Activated CD4-positive, alpha-beta T cell treated with anti-CD3 and anti-CD28 coated beads, Interleukin-2, Interleukin-4, amounts not matched to agents 100 ng/mL and 50 ng/mL, durations not matched to agents 16 hours and 8 hours (primary cell): Measurements from ENCODE around the gene TWNK.
"Not testable (repeated sequence)": the region's sequence is repeated elsewhere in the genome, so short reads cannot be mapped to it uniquely, and the experiment has no call there.

Source experiments
- DNase-seq: peaks from one replicate; pipeline ENCODE4 v3.0.0-alpha.2; 2020; ENCODE audit warnings: low spot score

The TWNK gene

DNA sequence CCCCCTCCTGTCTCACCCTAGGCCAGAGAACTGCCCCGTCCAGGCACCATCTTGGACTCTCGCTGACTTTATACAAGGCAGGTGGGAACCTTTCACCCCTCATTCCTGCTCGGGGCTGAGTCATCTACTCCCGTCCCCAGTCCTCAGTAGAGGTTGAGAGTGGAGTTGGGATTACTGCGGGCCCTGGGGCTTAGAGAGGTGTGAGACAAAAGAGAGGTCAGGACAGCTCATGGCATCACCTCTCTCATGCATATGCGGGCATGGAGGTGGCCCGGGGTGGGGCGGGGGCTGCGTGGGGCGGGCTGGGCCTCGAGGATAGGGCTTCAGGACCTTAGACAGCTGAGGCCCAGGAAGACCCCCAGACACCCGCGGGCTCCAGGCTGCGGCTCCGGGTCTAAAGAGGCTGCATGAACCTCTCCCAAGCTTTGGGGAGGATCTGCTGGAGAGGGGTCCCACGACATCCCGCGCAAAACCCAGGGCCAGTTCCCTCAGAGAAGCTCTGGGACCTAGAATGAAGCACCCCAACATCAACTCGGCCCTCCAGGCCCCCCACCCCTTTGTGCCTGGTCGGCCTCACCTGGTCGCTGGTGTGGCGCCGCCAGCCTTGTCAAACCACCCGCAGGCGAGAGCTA lies 43.3 kb downstream of the TWNK start:
- no peak for DNase-seq

GRCh38 chr10:101031128-101031795 lies 43.9 kb downstream of the TWNK start, which contains the start of the genes PDZD7 and SFXN3:
Gene PDZD7, minus strand, starts transcription at chr10:101031129. Its CDS starts 910 bp downstream, at chr10:101030219.
Gene SFXN3, plus strand, starts transcription at chr10:101031234. Its CDS starts 3,461 bp downstream, at chr10:101034695.
- DNase-seq, result peak; percentile 97

GRCh38 chr10:101031796-101032636 lies 44.7 kb downstream of the TWNK start:
- DNase-seq, result peak; percentile 67

DNA sequence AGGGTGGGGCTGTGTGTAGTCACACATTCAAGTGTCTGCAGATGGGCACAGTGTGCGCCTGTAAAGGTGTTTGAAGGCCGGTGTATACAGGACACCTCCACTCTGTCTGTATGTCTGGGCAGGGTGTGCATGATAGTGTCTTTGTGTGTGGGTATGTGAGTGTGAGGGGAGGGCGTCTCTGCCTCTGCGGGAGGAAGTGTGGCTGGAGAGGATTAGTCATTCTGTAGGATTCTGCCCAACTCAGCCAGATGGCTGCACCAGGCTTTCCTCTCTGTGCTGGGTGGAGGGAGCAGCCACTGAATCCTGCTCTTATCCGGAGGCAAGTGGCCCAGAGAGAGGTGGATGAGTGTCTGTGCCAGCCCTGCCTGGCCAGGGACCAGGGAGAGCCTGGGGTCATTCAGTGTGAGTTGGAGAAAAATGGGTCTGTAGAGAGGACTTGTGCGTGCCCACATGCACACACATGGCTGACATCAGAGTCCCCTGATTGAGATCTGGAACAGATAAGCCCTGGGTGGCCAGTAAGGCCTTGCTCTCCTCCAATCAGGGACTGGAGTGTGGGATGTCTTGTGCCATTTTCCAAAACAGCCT lies 45.4 kb downstream of the TWNK start:
- peak; percentile 73 for DNase-seq

GRCh38 chr10:101033276-101033675 lies 45.9 kb downstream of the TWNK start:
- no peak for DNase-seq

GRCh38 chr10:101034404-101034803 lies 47.1 kb downstream of the TWNK start:
- DNase-seq, result not testable (repeated sequence)

- no peak for DNase-seq
Measured at GRCh38 chr10:101035314-101035713, 48.0 kb downstream of the TWNK start.

GRCh38 chr10:101035916-101036702 lies 48.8 kb downstream of the TWNK start:
- DNase-seq, result no peak

- no peak for DNase-seq
Measured at GRCh38 chr10:101036726-101037125, 49.4 kb downstream of the TWNK start.

- DNase-seq, result no peak
Measured at GRCh38 chr10:101038484-101038883, 51.1 kb downstream of the TWNK start.

DNA sequence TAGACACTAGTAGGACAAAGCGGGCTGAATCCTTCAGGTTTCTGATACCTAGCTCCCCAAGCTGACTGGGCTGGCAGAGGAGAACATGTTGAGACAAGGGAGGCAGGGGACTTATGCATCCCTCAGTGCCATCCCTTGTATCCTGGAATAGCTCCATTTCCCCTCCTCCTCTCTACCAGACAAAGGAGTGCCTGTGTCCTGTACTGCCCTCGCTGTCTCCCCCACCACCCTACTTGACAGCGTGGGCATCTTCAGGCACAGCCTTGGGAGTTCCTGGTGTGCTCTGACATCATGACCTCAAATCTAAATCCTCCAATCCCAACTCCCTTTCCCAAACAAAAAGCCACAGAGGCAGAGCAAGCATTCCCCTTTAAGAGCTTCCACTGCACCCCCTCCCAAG lies 52.7 kb downstream of the TWNK start:
- no peak for DNase-seq

- DNase-seq, result no peak
Measured at GRCh38 chr10:101040851-101041250, 53.5 kb downstream of the TWNK start.

DNA sequence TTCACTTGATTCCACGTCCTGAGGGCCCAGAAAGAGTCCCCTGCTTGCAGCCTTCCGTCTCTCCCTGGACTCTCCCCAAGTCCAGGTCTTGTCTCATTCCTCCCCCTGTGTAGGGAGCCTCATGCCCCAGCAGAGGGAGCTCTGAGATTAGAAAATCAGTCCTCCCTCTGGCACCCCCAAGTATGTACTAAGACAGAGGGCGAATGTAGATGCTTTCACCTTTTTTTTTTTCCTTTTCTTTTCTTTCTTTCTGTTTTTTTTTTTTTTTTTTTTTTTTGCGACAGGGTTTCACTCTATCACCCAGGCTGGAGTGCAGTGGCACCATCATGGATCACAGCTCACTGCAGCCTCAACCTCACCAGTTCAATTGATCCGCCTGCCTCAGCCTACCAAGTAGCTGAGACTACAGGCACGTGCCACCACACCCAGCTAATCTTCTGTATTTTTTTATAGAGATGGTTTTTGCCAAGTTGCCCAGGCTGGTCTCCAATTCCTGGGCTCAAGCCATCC lies 54.0 kb downstream of the TWNK start:
- peak; percentile 75 for DNase-seq

- DNase-seq, result no peak
Measured at GRCh38 chr10:101042118-101042517, 54.8 kb downstream of the TWNK start.

DNA sequence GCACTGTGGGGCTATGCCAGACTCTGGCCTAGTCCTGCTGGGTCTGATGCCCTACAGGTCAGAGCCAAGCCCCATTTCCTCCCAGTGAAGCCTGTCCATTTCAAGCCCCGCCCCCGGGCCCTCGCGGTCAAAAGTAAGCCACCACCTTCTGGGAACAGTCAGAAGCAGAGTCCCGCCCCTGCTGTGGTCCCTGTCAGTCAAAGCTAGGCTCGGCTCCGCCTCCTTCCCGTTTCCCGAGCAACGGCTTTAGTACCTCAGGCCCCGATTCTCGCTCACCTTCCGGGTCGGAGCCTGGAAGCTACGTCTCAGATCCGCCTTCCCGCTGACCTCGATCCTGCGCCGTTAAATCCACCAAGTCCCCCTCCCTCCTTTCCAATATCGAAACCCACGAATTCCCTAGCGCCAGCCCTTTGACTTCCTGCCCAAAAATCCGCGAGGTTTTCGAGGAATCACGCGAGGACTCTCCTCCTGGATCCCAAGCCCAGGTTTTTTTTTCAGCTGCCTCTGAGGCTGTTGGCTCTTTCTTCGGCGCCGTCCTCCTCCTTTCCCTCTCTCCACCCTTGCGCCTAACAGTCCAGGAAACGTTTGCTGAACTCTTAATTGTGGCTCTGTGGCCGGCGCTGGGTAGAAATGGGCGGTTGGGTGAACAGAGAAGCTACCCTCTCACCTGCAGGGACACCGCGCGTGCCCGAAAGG lies 55.5 kb downstream of the TWNK start:
- peak; percentile 94 for DNase-seq

DNA sequence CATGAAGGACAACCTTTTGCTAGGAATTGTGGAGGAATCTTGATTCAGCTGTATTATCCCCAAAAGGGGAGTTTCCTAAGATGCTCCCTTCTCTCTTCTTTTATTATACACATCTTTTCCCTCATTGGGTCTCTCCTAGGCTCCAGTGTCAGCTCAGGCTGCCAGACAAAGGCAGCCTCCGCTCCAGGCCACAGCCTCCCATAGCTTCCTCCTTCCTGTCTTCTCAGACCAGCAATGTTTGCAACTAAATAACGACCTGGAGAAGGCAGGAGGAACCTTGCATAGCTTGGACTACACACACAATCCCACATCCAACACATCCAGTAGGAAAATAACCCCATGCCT lies 56.0 kb downstream of the TWNK start:
- no peak for DNase-seq
